GM20431 (cell line): Measurements from ENCODE around the gene UPK3BL2.
"Not testable (repeated sequence)": the region's sequence is repeated elsewhere in the genome, so short reads cannot be mapped to it uniquely, and the experiment has no call there.

Experiments
- in situ Hi-C: fragments of 300-500 bp; cut with MseI, MboI; formaldehyde crosslinking; loops from one replicate; pipeline ENCODE4 v1.15.0; 2020; ENCODE audit warnings: low sequenced_read_pairs; ENCODE audit not compliant: unreplicated experiment

UPK3BL2 gene

GRCh38 chr7:102532127-102532526 is 11.4 kb downstream of the UPK3BL2 start:
- in situ Hi-C loops: not testable (repeated sequence)

GRCh38 chr7:102531583-102531982 is 11.9 kb downstream of the UPK3BL2 start:
- in situ Hi-C loops: not testable (repeated sequence)

- in situ Hi-C loops: not testable (repeated sequence)
Measured at GRCh38 chr7:102527822-102528793, 15.4 kb downstream of the UPK3BL2 start.

GRCh38 chr7:102527182-102527581 is 16.3 kb downstream of the UPK3BL2 start:
- in situ Hi-C loops: not testable (repeated sequence)

- in situ Hi-C loops: not testable (repeated sequence)
Measured at GRCh38 chr7:102524803-102525202, 18.7 kb downstream of the UPK3BL2 start.

GRCh38 chr7:102520797-102521196 is 22.7 kb downstream of the UPK3BL2 start:
- in situ Hi-C loops: not testable (repeated sequence)

GRCh38 chr7:102517550-102518147 is 25.8 kb downstream of the UPK3BL2 start, which contains the start of gene RASA4B:
TSS of gene RASA4B (minus strand) at chr7:102517777. CDS start at chr7:102517710, 67 bp downstream.
- in situ Hi-C loops: not testable (repeated sequence)

GRCh38 chr7:102516951-102517350 is 26.5 kb downstream of the UPK3BL2 start:
- in situ Hi-C loops: not testable (repeated sequence)

- in situ Hi-C loops: not testable (repeated sequence)
Measured at GRCh38 chr7:102515889-102516288, 27.6 kb downstream of the UPK3BL2 start.

GRCh38 chr7:102514881-102515721 is 28.4 kb downstream of the UPK3BL2 start:
- in situ Hi-C loops: not testable (repeated sequence)

- in situ Hi-C loops: not testable (repeated sequence)
Measured at GRCh38 chr7:102512642-102513221, 30.8 kb downstream of the UPK3BL2 start.

GRCh38 chr7:102511860-102512522 is 31.5 kb downstream of the UPK3BL2 start:
- in situ Hi-C loops: not testable (repeated sequence)

- in situ Hi-C loops: not testable (repeated sequence)
Measured at GRCh38 chr7:102510575-102510974, 32.9 kb downstream of the UPK3BL2 start.

- in situ Hi-C loops: not testable (repeated sequence)
Measured at GRCh38 chr7:102507410-102508088, 35.9 kb downstream of the UPK3BL2 start.

- in situ Hi-C loops: not testable (repeated sequence)
Measured at GRCh38 chr7:102505298-102506185, 38.0 kb downstream of the UPK3BL2 start.

GRCh38 chr7:102503141-102503540 is 40.4 kb downstream of the UPK3BL2 start:
- in situ Hi-C loops: not testable (repeated sequence)

- in situ Hi-C loops: not testable (repeated sequence)
Measured at GRCh38 chr7:102498321-102498720, 45.2 kb downstream of the UPK3BL2 start.

GRCh38 chr7:102497308-102497707 is 46.2 kb downstream of the UPK3BL2 start:
- in situ Hi-C loops: not testable (repeated sequence)
